Small intestine (tissue), 7 donors: Measurements from ENCODE around the gene SORBS2. TPM values are rescaled to one million over a fixed set of nuclear protein-coding genes. Genes with fewer than 3 reads are reported as not detected.

Source experiments
- DNase-seq, 2 donors: peaks; one replicate each; pipeline versions ENCODE4 v3.0.0 to v3.0.0-alpha.2; 2013
- FAIRE-seq: peaks from 2 replicates; lab custom pipeline; 2012; peaks lifted over from hg19 to GRCh38; lab: Jason Lieb, UNC
- H3K27ac ChIP-seq, 3 donors: one replicate each; pipeline ENCODE4 v1.5.1; 2013; ENCODE audit warnings: low read length in 2 of 3, mild to moderate bottlenecking in 2 of 3, control low read depth in 1 of 3, inconsistent platforms in 1 of 3, low read depth in 1 of 3, moderate library complexity in 1 of 3
- H3K27me3 ChIP-seq, 3 donors: one replicate each; pipeline ENCODE4 v1.6.1; 2013; ENCODE audit warnings: low read length in 3 of 3, inconsistent platforms in 1 of 3; ENCODE audit not compliant: control insufficient read depth in 3 of 3, insufficient read depth in 3 of 3
- H3K36me3 ChIP-seq, 3 donors: one replicate each; pipeline ENCODE4 v1.6.1; 2013; ENCODE audit warnings: low read length in 3 of 3, inconsistent platforms in 1 of 3, low read depth in 1 of 3, mild to moderate bottlenecking in 1 of 3, moderate library complexity in 1 of 3; ENCODE audit not compliant: control insufficient read depth in 3 of 3, insufficient read depth in 2 of 3
- H3K4me1 ChIP-seq, 3 donors: one replicate each; pipeline ENCODE4 v1.6.1; 2013; ENCODE audit warnings: low read length in 2 of 3, inconsistent platforms in 1 of 3, low read depth in 1 of 3, mild to moderate bottlenecking in 1 of 3, moderate library complexity in 1 of 3; ENCODE audit not compliant: control insufficient read depth in 3 of 3, insufficient read depth in 2 of 3
- H3K4me3 ChIP-seq, 3 donors: one replicate each; pipeline ENCODE4 v1.5.1; 2013; ENCODE audit warnings: low read length in 3 of 3, control low read depth in 1 of 3, inconsistent platforms in 1 of 3, low read depth in 1 of 3, mild to moderate bottlenecking in 1 of 3, moderate library complexity in 1 of 3
- H3K9me3 ChIP-seq, 2 donors: one replicate each; pipeline ENCODE4 v1.6.1; 2013; ENCODE audit warnings: low read depth in 1 of 2, low read length in 1 of 2; ENCODE audit not compliant: control insufficient read depth in 2 of 2, insufficient read depth in 1 of 2
- WGBS, 3 donors: extraction: QIAGEN DNeasy Blood & Tissue Kit; methylation state at CpG; one replicate each; pipeline ENCODE4 v1.1.7; 2013; 5-methylcytosine and 5-hydroxymethylcytosine counted together
- polyA plus RNA-seq, 4 donors: library from polyadenylated mRNA; stranded (reverse) in 3 of 4; unstranded in 1 of 4; fragments of 200-250 nt in 3 of 4; fragments of 120-200 nt in 1 of 4; gene quantifications; one replicate each; pipeline versions ENCODE4 v1.2.1 to v1.2.3, GENCODE V29; 2013
- donor health status: healthy with polysubstance abuse.
- donor health status: control.
- donor health status: control.
- donor health status: Bipolar disorder and iron deficiency.
- donor health status: healthy.

SORBS2 gene
- polyA plus RNA-seq, 4 donors, result 1.6 to 36.5 (median 16.1) TPM

GRCh38 chr4:185702147-185702663, 109.8 kb downstream of the SORBS2 start:
- no peak for FAIRE-seq
- Histone ChIP-seq H3K27ac (no peak overlapping the region), H3K36me3 (peaks cover 0 to 3% (median 0%) of the 10 kb centered on the region in 3 donors), H3K27me3 (no peaks in the 10 kb centered on the region), H3K9me3 (peaks cover 0 to 3% of the 10 kb centered on the region in 2 donors), H3K4me1 (no peaks in the 10 kb centered on the region), H3K4me3 (no peak overlapping the region)
- WGBS, 3 donors, result 88 to 93% (median 93%) methylated on average over 8 of the region's 8 CpGs
- no peak for DNase-seq

- H3K27ac ChIP-seq, result no peak overlapping the region
- DNase-seq (no peak), FAIRE-seq (no peak)
- H3K4me3 ChIP-seq, result no peak overlapping the region
- H3K27me3 ChIP-seq, result no peaks in the 10 kb centered on the region
- peaks cover 0 to 2% of the 10 kb centered on the region in 2 donors for H3K9me3 ChIP-seq
- H3K4me1 ChIP-seq, result no peaks in the 10 kb centered on the region
- peaks cover 0 to 3% (median 0%) of the 10 kb centered on the region in 3 donors for H3K36me3 ChIP-seq
Measured at GRCh38 chr4:185700630-185701029, 111.4 kb downstream of the SORBS2 start.

DNA sequence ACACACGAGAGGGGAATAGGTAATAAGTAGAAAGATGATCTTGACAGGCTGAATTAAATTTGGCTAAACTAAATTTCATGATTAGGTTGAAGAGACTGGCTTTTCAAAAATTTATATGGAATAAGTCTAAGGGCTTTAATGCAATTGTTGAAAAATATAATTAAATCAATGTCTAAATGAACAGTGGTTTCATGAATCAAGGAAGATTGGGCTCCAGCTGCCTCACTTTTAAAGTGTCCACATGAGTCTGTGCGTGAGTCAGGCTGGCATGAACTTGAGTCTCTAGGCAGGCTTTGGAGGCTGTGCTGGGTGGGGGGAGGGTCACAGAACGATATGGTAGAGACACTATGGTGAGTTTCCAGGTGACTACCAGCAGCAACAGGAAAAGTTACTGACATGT, 111.9 kb downstream of the SORBS2 start:
- Histone ChIP-seq H3K4me3 (no peak overlapping the region), H3K36me3 (peaks cover 0 to 3% (median 0%) of the 10 kb centered on the region in 3 donors), H3K4me1 (no peaks in the 10 kb centered on the region), H3K27ac (no peak overlapping the region), H3K9me3 (no peaks in the 10 kb centered on the region), H3K27me3 (no peaks in the 10 kb centered on the region)
- DNase-seq (no peak), FAIRE-seq (no peak)
- WGBS, 3 donors, result 70 to 80% (median 73%) methylated on average over 3 of the region's 3 CpGs

- Histone ChIP-seq H3K27me3 (no peaks in the 10 kb centered on the region), H3K36me3 (no peaks in the 10 kb centered on the region), H3K4me3 (no peak overlapping the region), H3K9me3 (no peaks in the 10 kb centered on the region), H3K27ac (no peak overlapping the region), H3K4me1 (no peaks in the 10 kb centered on the region)
- WGBS, 3 donors, result 88 to 92% (median 91%) methylated on average over 3 of the region's 3 CpGs
- DNase-seq, result no peak
- FAIRE-seq, result no peak
Measured at GRCh38 chr4:185697488-185697887, 114.5 kb downstream of the SORBS2 start.

DNA sequence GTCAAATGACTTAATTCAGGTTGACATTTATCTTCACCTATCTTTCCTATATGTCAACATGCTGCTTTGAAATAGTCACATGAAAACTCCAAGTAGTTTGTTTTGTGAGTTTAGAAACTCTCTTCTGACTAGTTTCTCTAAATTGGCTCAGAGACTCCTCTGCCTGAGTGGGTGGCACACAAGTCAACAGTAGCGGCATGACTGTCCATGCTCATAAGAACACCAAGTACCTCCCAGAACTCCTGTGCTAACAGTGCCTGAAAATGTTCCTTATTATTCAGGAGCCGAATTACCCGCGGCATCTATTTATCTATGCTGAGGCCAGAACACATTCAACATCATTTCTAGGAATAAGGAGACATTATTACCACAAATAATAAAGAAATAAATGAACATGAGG, 116.3 kb downstream of the SORBS2 start:
- FAIRE-seq (no peak), DNase-seq (no peak)
- H3K27me3 ChIP-seq, result no peaks in the 10 kb centered on the region
- H3K4me3 ChIP-seq, result no peak overlapping the region
- no peak overlapping the region for H3K27ac ChIP-seq
- H3K9me3 ChIP-seq, result no peaks in the 10 kb centered on the region
- no peaks in the 10 kb centered on the region for H3K4me1 ChIP-seq
- H3K36me3 ChIP-seq, result no peaks in the 10 kb centered on the region
- WGBS, 3 donors, result 90 to 97% (median 95%) methylated on average over 4 of the region's 4 CpGs

DNA sequence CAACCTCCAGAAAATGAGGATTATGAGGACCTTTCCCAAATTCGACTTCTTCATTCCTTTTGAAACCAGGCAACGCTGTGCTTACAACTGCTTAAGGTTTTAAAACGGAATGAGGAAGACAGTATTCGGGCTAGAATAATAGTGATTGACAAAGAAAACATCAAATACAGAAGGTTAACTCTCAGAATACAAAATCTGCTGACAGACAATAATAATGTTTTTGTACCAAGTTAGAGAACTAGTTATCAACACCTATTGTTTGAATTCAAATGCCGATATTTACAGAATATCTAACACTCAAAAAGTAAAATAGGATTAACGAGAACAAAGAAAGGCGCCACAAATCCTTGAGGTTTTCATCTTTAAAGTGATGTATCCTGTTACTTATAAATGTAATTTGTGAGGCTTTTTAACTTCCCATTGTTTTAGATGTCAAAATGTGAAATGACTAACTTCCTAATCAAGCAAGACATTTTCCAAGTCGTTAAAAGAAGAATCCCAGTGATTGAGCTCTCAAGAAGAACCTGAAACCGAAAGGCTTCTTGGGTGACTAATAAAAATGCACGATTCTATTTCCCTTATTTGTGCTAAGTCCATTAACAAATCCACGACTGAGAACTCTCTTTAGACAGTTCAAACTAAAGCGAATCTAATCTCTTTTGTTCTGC, 118.3 kb downstream of the SORBS2 start:
- FAIRE-seq, result no peak
- no peaks in the 10 kb centered on the region for H3K9me3 ChIP-seq
- no peak for DNase-seq
- no peak overlapping the region for H3K4me3 ChIP-seq
- 74 to 86% (median 82%) methylated on average over 12 of the region's 12 CpGs for WGBS, 3 donors
- peaks cover 0 to 3% (median 0%) of the 10 kb centered on the region in 3 donors for H3K36me3 ChIP-seq
- no peaks in the 10 kb centered on the region for H3K27me3 ChIP-seq
- H3K27ac ChIP-seq, result no peak overlapping the region
- no peaks in the 10 kb centered on the region for H3K4me1 ChIP-seq

DNA sequence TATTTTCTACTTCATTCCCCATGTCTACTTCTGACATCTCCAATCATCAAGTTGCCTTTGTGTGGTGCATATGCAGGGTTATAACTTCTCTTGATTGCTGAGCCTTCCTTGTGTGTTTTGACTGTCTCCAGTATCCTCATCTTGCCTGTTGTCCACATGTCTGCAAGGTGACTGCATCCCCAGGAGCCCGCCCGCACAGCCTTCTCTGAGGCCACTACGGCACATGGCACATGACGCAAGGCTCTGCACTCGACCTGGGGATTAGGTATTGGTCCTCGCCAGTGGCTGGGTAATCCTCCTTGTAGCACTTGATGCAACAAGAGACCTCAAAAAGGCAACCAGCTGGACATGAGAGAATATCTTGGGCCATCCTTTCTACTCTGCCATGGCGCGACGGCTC, 122.6 kb downstream of the SORBS2 start:
- WGBS, 3 donors, result 87 to 96% (median 95%) methylated on average over 9 of the region's 9 CpGs
- DNase-seq (no peak), FAIRE-seq (no peak)
- Histone ChIP-seq H3K27ac (no peak overlapping the region), H3K27me3 (no peaks in the 10 kb centered on the region), H3K4me1 (no peaks in the 10 kb centered on the region), H3K36me3 (peaks cover 0 to 3% (median 0%) of the 10 kb centered on the region in 3 donors), H3K4me3 (no peak overlapping the region), H3K9me3 (no peaks in the 10 kb centered on the region)

DNA sequence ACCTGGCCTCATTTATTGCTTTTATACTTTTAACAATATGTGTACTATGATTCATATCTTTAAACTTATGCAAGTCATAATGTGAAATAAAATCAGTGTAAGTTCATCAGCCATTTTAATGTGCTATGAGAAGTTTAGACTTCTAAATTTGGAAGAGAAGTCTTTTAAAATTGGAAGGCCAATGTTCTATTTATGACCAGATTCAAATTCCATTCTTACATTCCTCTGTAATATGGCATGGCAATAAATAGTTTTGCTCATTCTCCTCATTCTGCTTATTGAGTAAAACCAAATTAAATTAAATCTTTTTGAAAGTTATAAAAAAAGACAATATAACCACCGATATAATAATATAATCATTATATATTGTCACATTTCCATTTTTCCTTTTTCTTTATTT, 126.2 kb downstream of the SORBS2 start:
- FAIRE-seq (no peak), DNase-seq (no peak)
- Histone ChIP-seq H3K9me3 (no peaks in the 10 kb centered on the region), H3K4me1 (no peaks in the 10 kb centered on the region), H3K36me3 (peaks cover 0 to 4% (median 0%) of the 10 kb centered on the region in 3 donors), H3K4me3 (no peak overlapping the region), H3K27ac (no peak overlapping the region), H3K27me3 (no peaks in the 10 kb centered on the region)
- WGBS, 3 donors, result 79 to 93% (median 89%) methylated on average over 1 of the region's 1 CpG

DNA sequence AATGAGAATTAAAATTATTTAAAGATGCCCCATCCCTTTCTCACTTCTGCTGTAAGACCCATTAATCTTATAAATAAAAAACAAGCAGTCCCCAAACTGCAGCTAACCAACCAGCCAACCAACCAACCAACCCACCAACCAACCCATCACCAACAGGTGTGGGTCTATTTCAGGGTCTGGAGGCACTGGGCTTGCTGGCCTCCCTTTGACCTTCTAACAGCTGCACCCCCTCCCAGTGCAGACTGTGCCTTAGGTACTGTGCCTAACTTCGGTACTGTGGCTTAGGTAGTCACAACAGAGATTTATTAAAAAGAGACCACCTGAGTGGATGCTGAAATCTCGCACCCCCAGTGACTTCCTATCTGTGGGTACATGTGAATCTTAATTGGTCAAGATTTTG, 128.1 kb downstream of the SORBS2 start:
- no peak overlapping the region for H3K4me3 ChIP-seq
- FAIRE-seq, result no peak

More for the DNA sequence above, 128.1 kb downstream of the SORBS2 start:
- Histone ChIP-seq H3K9me3 (no peaks in the 10 kb centered on the region), H3K27me3 (no peaks in the 10 kb centered on the region), H3K36me3 (peaks cover 0 to 4% (median 0%) of the 10 kb centered on the region in 3 donors), H3K4me1 (no peaks in the 10 kb centered on the region), H3K27ac (no peak overlapping the region)
- DNase-seq, result no peak
- 93 to 94% (median 94%) methylated on average over 2 of the region's 2 CpGs for WGBS, 3 donors
